H1 (cell line): ENCODE measurements around the gene BSG. TPM values are rescaled to one million over a fixed set of nuclear protein-coding genes. Genes with fewer than 3 reads are reported as not detected.
A peak's percentile ranks its signal among the peaks of the same experiment; 100 is the strongest.

Source experiments
- CTCF ChIA-PET: fragments of 300-600 bp; sonication (Branson Sonifier 250); formaldehyde crosslinking; loops from one replicate; lab custom pipeline; 2021; ENCODE audit not compliant: partially characterized antibody; lab: Charles Lee
- POLR2A ChIA-PET: fragments of 300-600 bp; sonication (Branson Sonifier 250); formaldehyde crosslinking; loops from one replicate; lab custom pipeline; 2021; ENCODE audit warnings: inconsistent platforms; ENCODE audit not compliant: partially characterized antibody; lab: Charles Lee
- DNase-seq, 2 experiments: peaks; one replicate each; pipeline versions ENCODE4 v3.0.0 to v3.0.0-alpha.2; 2010 to 2022; ENCODE audit warnings: low spot score in 2 of 2, low read depth in 1 of 2, mixed read lengths in 1 of 2
- FAIRE-seq: peaks from 2 replicates; lab custom pipeline; 2011; peaks lifted over from hg19 to GRCh38; lab: Jason Lieb, UNC
- H2AFZ ChIP-seq: 2 replicates; pipeline ENCODE4 v1.8.1; 2012; ENCODE audit warnings: low read length, inconsistent platforms
- H2AK5ac ChIP-seq: 2 replicates; pipeline ENCODE4 v1.6.1; 2013; ENCODE audit warnings: low read depth, low read length
- H2BK120ac ChIP-seq: replicated peaks from 2 replicates; pipeline ENCODE3; 2013; ENCODE audit warnings: low read depth, low read length, inconsistent platforms
- H2BK12ac ChIP-seq: 2 replicates; pipeline ENCODE4 v1.6.1; 2013; ENCODE audit warnings: low read depth, low read length
- H2BK15ac ChIP-seq: 2 replicates; pipeline ENCODE4 v1.6.1; 2013; ENCODE audit warnings: low read length
- H2BK20ac ChIP-seq: 2 replicates; pipeline ENCODE4 v1.6.1; 2013; ENCODE audit warnings: low read length
- H2BK5ac ChIP-seq: 2 replicates; pipeline ENCODE4 v1.6.1; 2013; ENCODE audit warnings: low read depth, low read length
- H3K14ac ChIP-seq: 2 replicates; pipeline ENCODE4 v1.6.1; 2013; ENCODE audit warnings: inconsistent platforms; ENCODE audit not compliant: insufficient read length
- H3K18ac ChIP-seq: 2 replicates; pipeline ENCODE4 v1.6.1; 2013; ENCODE audit warnings: low read length; ENCODE audit errors: extremely low read depth
- H3K23ac ChIP-seq: 2 replicates; pipeline ENCODE4 v1.6.1; 2013; ENCODE audit warnings: inconsistent platforms; ENCODE audit not compliant: insufficient read length
- H3K23me2 ChIP-seq: 2 replicates; pipeline ENCODE4 v1.6.1; 2013; ENCODE audit warnings: low read depth, low read length
- H3K27ac ChIP-seq: 2 replicates; pipeline ENCODE4 v1.6.1; 2011; ENCODE audit warnings: low read depth, low read length, inconsistent platforms
- H3K27me3 ChIP-seq, 4 experiments: replicated peaks in 1 of 4; 1 replicate in 1 of 4; 2 replicates in 3 of 4; pipeline versions ENCODE4 v1.6.1 to v1.8.1; 2011 to 2013; ENCODE audit warnings: low read length in 3 of 4, mild to moderate bottlenecking in 3 of 4, inconsistent platforms in 2 of 4, mixed read lengths in 2 of 4, moderate library complexity in 1 of 4; ENCODE audit not compliant: control insufficient read depth in 3 of 4, insufficient read depth in 3 of 4; ENCODE audit errors: extremely low read depth in 1 of 4
- H3K36me3 ChIP-seq, 4 experiments: 2 replicates each; pipeline versions ENCODE4 v1.6.1 to v1.8.1; 2011 to 2013; ENCODE audit warnings: mild to moderate bottlenecking in 4 of 4, low read length in 3 of 4, moderate library complexity in 2 of 4, control low read depth in 1 of 4, inconsistent platforms in 1 of 4; ENCODE audit not compliant: insufficient read depth in 4 of 4, control insufficient read depth in 2 of 4
- H3K4ac ChIP-seq: replicated peaks from 2 replicates; pipeline ENCODE3; 2013; ENCODE audit warnings: low read length, low read depth, mixed read lengths, inconsistent platforms; ENCODE audit not compliant: insufficient read length
- H3K4me1 ChIP-seq, 4 experiments: replicated peaks in 1 of 4; 1 replicate in 1 of 4; 2 replicates in 3 of 4; pipeline versions ENCODE4 v1.6.1 to v1.8.1; 2011 to 2013; ENCODE audit warnings: low read length in 3 of 4, inconsistent platforms in 2 of 4, mixed read lengths in 1 of 4; ENCODE audit not compliant: insufficient read depth in 4 of 4, control insufficient read depth in 3 of 4
- H3K4me2 ChIP-seq, 2 experiments: 2 replicates each; pipeline versions ENCODE4 v1.6.1 to v1.8.1; 2011 to 2013; ENCODE audit warnings: low read depth in 2 of 2, low read length in 2 of 2, control low read depth in 1 of 2, inconsistent platforms in 1 of 2, mild to moderate bottlenecking in 1 of 2; ENCODE audit not compliant: insufficient read depth in 1 of 2
- H3K4me3 ChIP-seq, 4 experiments: fragments of 200-600, 300-600 bp in 1 of 4; sonication (generic), shearing (Covaris generic), sonication (Bioruptor Twin) in 1 of 4; 2 replicates each; pipeline versions ENCODE4 v1.5.1 to v1.8.1; 2011 to 2016; ENCODE audit warnings: low read length in 4 of 4, low read depth in 3 of 4, control low read depth in 2 of 4, inconsistent platforms in 2 of 4, mild to moderate bottlenecking in 2 of 4, mixed read lengths in 1 of 4, moderate library complexity in 1 of 4; ENCODE audit not compliant: insufficient read depth in 2 of 4; ENCODE audit errors: extremely low read depth in 1 of 4
- H3K56ac ChIP-seq: replicated peaks from 2 replicates; pipeline ENCODE3; 2013; ENCODE audit warnings: low read depth, mild to moderate bottlenecking, mixed read lengths, low read length, inconsistent platforms; ENCODE audit not compliant: insufficient read length
- H3K79me1 ChIP-seq: 2 replicates; pipeline ENCODE4 v1.6.1; 2013; ENCODE audit warnings: low read depth, low read length, control low read depth
- H3K79me2 ChIP-seq, 2 experiments: 2 replicates each; pipeline versions ENCODE4 v1.6.1 to v1.8.1; 2012 to 2013; ENCODE audit warnings: low read length in 2 of 2, mild to moderate bottlenecking in 2 of 2, inconsistent platforms in 1 of 2; ENCODE audit not compliant: insufficient read depth in 2 of 2, control insufficient read depth in 1 of 2
- H3K9ac ChIP-seq, 4 experiments: replicated peaks in 1 of 4; 1 replicate in 1 of 4; 2 replicates in 3 of 4; pipeline versions ENCODE4 v1.6.1 to v1.8.1; 2011 to 2013; ENCODE audit warnings: low read depth in 3 of 4, low read length in 3 of 4, control low read depth in 2 of 4, mild to moderate bottlenecking in 2 of 4, moderate library complexity in 2 of 4, inconsistent platforms in 1 of 4; ENCODE audit errors: extremely low read depth in 1 of 4
- H3K9me3 ChIP-seq, 2 experiments: 2 replicates each; pipeline versions ENCODE4 v1.6.1 to v1.8.1; 2012 to 2013; ENCODE audit warnings: mild to moderate bottlenecking in 2 of 2, moderate library complexity in 2 of 2, control low read depth in 1 of 2, inconsistent platforms in 1 of 2, low read depth in 1 of 2, low read length in 1 of 2, mixed read lengths in 1 of 2; ENCODE audit not compliant: insufficient read depth in 2 of 2
- H4K20me1 ChIP-seq, 2 experiments: replicated peaks in 1 of 2; 2 replicates each; pipeline versions ENCODE3 to v1.8.1; 2011 to 2013; ENCODE audit warnings: inconsistent platforms in 2 of 2, low read length in 2 of 2, mild to moderate bottlenecking in 1 of 2; ENCODE audit not compliant: insufficient read depth in 2 of 2, control insufficient read depth in 1 of 2
- H4K5ac ChIP-seq: 2 replicates; pipeline ENCODE4 v1.6.1; 2013; ENCODE audit warnings: low read length, low read depth, mixed read lengths, inconsistent platforms; ENCODE audit not compliant: insufficient read length
- H4K8ac ChIP-seq: 2 replicates; pipeline ENCODE4 v1.8.0; 2013; ENCODE audit warnings: mild to moderate bottlenecking, moderate library complexity, low read length, inconsistent platforms; ENCODE audit not compliant: insufficient read depth; ENCODE audit errors: extremely low read depth
- H4K91ac ChIP-seq: replicated peaks from 2 replicates; pipeline ENCODE3; 2013; ENCODE audit warnings: low read length, mixed read lengths, inconsistent platforms; ENCODE audit not compliant: insufficient read length
- CHD2 ChIP-seq: IDR thresholded peaks from 2 replicates; pipeline ENCODE4 v1.6.1; 2012; ENCODE audit warnings: low read length, improper control_type of control experiment
- KDM1A ChIP-seq: fragments of 200-600, 300-600 bp; sonication (generic); IDR thresholded peaks from 2 replicates; pipeline ENCODE4 v1.7.1; 2016; ENCODE audit warnings: mild to moderate bottlenecking, low read length, borderline replicate concordance
- MAFK ChIP-seq: IDR thresholded peaks from 2 replicates; pipeline ENCODE4 v1.6.1; 2012; ENCODE audit warnings: low read depth, mild to moderate bottlenecking, improper control_type of control experiment, low read length
- RXRA ChIP-seq: IDR thresholded peaks from 2 replicates; pipeline ENCODE4 v1.6.1; 2011; ENCODE audit warnings: low read depth, mild to moderate bottlenecking, low read length, moderate library complexity; ENCODE audit not compliant: insufficient read depth
- SIRT6 ChIP-seq: IDR thresholded peaks from one replicate; pipeline ENCODE4 v1.7.1; 2012; ENCODE audit warnings: low read length, inconsistent platforms
- USF2 ChIP-seq: IDR thresholded peaks from 2 replicates; pipeline ENCODE4 v1.6.1; 2011; ENCODE audit warnings: low read length, improper control_type of control experiment
- WGBS, 2 experiments: shearing (Covaris generic) in 1 of 2; methylation state at CpG; one replicate each; pipeline versions ENCODE4 v1.1.6 to v1.1.7; 2013 to 2015; ENCODE audit warnings: low lambda C conversion rate in 2 of 2, mixed read lengths in 2 of 2, inconsistent platforms in 1 of 2, low coverage in 1 of 2, missing lambda C conversion rate in 1 of 2; ENCODE audit not compliant: insufficient replicate concordance in 2 of 2, insufficient coverage in 1 of 2, insufficient read length in 1 of 2; ENCODE audit errors: extremely low coverage in 1 of 2, missing lambda C conversion rate in 1 of 2; 5-methylcytosine and 5-hydroxymethylcytosine counted together
- polyA plus RNA-seq, 7 experiments: library from polyadenylated mRNA; depleted of rRNA in 3 of 7; stranded (reverse) in 5 of 7; unstranded in 2 of 7; fragments of >200 nt in 5 of 7; fragments of 200-250 nt in 2 of 7; gene quantifications; 1 replicate in 5 of 7; 2 replicates in 1 of 7; 4 replicates in 1 of 7; pipeline versions ENCODE4 v1.2.1 to v1.2.3, GENCODE V29; 2011 to 2013; ENCODE audit warnings: missing spikeins in 2 of 7, mixed read lengths in 2 of 7
- total RNA-seq: library from RNA; stranded (reverse); fragmentation: NEBNext Ultra II Directional; extraction: Animal tissue kit (Norgen Biotek cat#: 25700); gene quantifications from 2 replicates; pipeline ENCODE4 v1.2.1, GENCODE V29; 2021

Gene BSG
- total and polyA plus RNA-seq, 2 of the 8 experiments (the other 6 are each of a cell fraction or from before 2014, with no cell fraction given), result 726 to 1,055 TPM

- H3K27ac ChIP-seq, result no peak overlapping the region
- WGBS, 2 experiments, result 97% methylated on average over 24 of the region's 24 CpGs; no CpG with 5 or more reads in 1 of the 2 experiments
- CTCF ChIA-PET, result interaction anchor here (0.9 to 3.4 kb wide), 6 partner anchors 35 to 113 kb away, joined by 3 to 12 read pairs (median 5); no protein-coding TSS in a partner anchor
Measured at GRCh38 chr19:623974-624373, 51.6 kb downstream of the BSG start.

More at GRCh38 chr19:623974-624373, 51.6 kb downstream of the BSG start:
- Histone ChIP-seq H2BK20ac (no peak overlapping the region), H3K9ac (no peak overlapping the region), H2AK5ac (no peak overlapping the region), H2BK120ac (no peak overlapping the region), H4K91ac (no peak overlapping the region), H3K23ac (no peak overlapping the region), H3K56ac (no peak overlapping the region), H3K23me2 (no peaks in the 10 kb centered on the region), H2AFZ (no peak overlapping the region), H4K5ac (no peak overlapping the region), H4K8ac (no peak overlapping the region), H3K4me2 (no peak overlapping the region), H4K20me1 (peaks cover 3 to 11% of the 10 kb centered on the region in 2 experiments), H3K36me3 (peaks cover 2 to 49% (median 27%) of the 10 kb centered on the region in 4 experiments), H2BK15ac (no peak overlapping the region), H3K18ac (no peak overlapping the region), H3K9me3 (no peaks in the 10 kb centered on the region), H3K79me1 (no peaks in the 10 kb centered on the region; the same call in 1 of the 2 replicates), H2BK12ac (no peak overlapping the region), H3K14ac (no peak overlapping the region), H3K79me2 (no peaks in the 10 kb centered on the region; a peak in 1 of 4 replicates), H3K4me3 (no peak overlapping the region), H2BK5ac (peak overlapping the region; percentile 60; the same call in 1 of the 2 replicates), H3K27me3 (no peaks in the 10 kb centered on the region), H3K4me1 (no peaks in the 10 kb centered on the region), H3K4ac (no peak overlapping the region)
- TF ChIP-seq SIRT6, result no peak
- TF ChIP-seq RXRA, result no peak
- TF ChIP-seq KDM1A, result no peak
- TF ChIP-seq CHD2, result no peak
- TF ChIP-seq USF2, result no peak
- 0 out of 2 replicates have a peak, but pooled peaks have one; percentile 35 for TF ChIP-seq MAFK
- POLR2A ChIA-PET, result interaction anchor here (1.0 to 2.0 kb wide), 2 partner anchors 9 to 28 kb away, joined by 3 to 4 read pairs; no protein-coding TSS in a partner anchor
- no peak for DNase-seq
- FAIRE-seq, result no peak
